ENCODE data around the gene COL5A1.

COL5A1 gene

DNA sequence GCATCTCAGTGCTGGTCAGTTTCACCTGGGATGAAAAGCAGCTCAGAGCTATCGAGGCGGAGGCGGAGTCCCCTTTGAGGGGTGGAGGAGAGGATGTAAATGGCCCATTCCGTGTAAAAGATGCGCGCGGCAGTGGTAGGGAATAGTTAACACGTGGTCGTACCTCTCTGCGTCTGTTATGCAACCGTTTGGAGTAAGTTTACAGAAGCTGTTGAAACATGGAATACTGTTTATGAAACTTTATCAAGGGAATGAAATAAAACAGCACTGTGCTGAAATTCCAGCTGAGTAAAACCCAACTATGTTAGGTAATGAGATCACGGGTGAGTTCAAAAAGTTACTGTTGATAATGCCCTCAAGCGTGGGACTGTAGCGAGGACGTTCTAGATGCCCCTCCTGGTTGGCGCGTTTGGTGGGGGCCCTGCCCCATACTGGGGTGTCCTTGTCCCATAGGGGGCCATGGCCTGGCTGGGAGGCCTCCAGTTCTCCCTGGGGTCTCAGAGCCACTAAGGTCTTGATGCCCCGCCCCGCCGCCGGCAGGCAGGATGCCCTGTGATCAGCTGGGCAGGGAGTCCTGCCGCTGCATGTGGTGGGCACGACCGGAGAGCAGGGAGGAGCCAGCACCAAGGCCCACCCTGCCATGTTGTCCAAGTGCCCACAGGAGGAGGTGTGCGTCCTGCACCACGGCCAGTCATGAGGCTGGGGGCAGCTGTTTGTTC lies 90.9 kb downstream of the COL5A1 start:
- peaks cover 48% of the 10 kb centered on the region for H3K4me1 ChIP-seq (ENCODE audit: control insufficient read depth, insufficient read depth, low read length)
- H3K4me2 ChIP-seq (ENCODE audit: low read length) = no peak overlapping the region
- no peaks in the 10 kb centered on the region for H3K9me3 ChIP-seq (replicated peaks; ENCODE audit: low read length)
- H3K9ac ChIP-seq (ENCODE audit: low read depth, low read length) = no peak overlapping the region
- no peak overlapping the region for H3K4me3 ChIP-seq (ENCODE audit: low read length)
- peaks cover 79% of the 10 kb centered on the region for H3K36me3 ChIP-seq (ENCODE audit: insufficient read depth, low read length)
- H3K27me3 ChIP-seq (ENCODE audit: control insufficient read depth, insufficient read depth, low read length) = no peaks in the 10 kb centered on the region

DNA sequence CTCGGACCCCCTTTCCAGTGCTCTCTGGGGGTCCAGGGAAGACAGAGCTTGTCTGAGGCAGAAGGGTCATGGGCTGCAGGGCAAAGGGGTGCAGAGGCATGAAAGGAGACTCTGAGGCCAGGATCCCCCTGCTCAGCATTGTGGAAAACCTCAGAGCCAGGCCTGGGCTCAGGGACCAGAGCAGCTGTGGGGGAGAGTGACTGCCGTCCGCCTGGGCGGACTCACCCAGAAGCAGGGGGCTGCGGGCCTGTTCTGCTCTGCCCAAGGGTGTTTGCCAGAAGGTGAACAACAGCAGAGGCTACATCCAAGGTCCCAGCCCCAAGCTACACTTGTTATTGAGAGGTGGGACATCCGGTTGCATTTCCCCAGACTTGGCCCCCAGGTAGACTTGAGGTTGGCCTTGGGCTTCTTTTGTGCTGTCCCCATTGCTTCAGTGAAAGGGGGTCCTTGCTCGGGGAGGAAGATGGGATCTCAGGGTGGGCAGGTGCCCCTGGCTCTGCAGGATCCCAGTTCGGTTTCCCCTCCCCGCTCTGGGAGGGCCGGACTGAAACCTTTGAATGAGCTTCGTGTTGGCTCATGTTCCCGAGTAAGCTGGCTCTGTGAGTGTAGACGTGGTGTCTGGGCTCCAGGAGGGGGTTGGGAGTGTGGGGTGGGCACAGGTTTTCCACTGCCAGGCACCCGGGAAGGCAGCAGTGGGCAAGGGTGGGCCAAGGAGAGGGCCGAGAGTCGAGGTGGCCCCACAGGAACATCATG lies 92.1 kb downstream of the COL5A1 start:
- Histone ChIP-seq H3K4me3 (ENCODE audit: low read length) (no peak overlapping the region), H3K4me2 (ENCODE audit: low read length) (no peak overlapping the region), H3K27me3 (ENCODE audit: control insufficient read depth, insufficient read depth, low read length) (no peaks in the 10 kb centered on the region), H3K9me3 (replicated peaks; ENCODE audit: low read length) (no peaks in the 10 kb centered on the region), H3K4me1 (ENCODE audit: control insufficient read depth, insufficient read depth, low read length) (peaks cover 48% of the 10 kb centered on the region), H3K36me3 (ENCODE audit: insufficient read depth, low read length) (peaks cover 79% of the 10 kb centered on the region), H3K9ac (ENCODE audit: low read depth, low read length) (peak overlapping the region; percentile 9)

DNA sequence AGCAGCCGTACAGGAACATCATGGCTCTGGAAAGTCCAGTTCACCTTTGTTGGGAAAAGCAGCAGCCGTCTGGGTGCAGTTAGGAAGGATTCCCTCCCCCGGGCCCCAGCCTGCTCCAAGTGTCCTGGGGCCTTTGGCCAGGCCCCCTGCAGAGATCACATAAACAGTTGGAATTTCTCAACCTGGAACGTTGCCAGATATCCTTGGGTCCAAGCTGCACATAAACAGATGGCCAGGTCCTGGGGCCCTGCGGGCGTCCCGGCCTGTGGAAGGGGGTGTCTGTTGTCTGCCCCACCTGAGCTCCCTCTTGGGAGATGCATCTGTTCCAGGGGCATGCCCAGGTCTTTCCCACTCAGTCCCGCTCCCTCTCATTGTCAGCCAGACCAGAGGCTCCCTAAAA lies 92.7 kb downstream of the COL5A1 start:
- H3K27me3 ChIP-seq (ENCODE audit: control insufficient read depth, insufficient read depth, low read length) = no peaks in the 10 kb centered on the region
- H3K36me3 ChIP-seq (ENCODE audit: insufficient read depth, low read length) = peaks cover 77% of the 10 kb centered on the region

DNA sequence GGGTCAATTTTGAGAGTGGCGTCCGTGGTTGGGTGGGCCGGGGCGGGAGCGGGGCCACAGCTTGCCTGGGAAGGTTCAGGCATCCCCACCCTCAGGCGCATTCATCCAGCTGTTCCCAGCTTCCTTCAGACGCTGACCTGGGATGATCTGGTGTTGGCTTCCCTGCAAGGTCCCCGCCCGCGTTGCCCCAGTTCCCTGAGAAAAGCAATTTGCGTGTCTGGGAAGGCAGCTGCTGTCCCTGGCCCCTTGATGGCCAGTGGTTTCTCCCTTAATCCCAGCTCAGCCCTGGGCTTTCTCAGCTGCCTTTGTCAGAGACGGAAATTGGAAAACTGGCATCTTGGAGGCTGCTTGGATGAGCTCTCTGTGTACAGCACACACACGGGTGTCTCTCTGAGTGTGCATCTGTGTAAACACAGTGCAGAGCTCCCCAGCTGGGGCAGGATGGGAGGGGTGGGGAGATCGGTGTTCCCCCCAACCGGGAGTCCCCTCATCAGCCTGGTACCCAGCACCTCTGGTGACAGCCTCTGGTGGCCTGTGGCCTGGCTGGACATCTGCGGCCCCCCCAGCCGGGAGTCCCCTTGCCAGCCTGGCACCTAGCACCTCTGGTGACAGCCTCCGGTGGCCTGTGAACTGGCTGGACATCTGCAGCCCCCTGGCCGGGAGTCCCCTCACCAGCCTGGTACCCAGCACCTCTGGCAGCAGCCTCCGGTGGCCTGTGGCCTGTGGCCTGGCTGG lies 94.0 kb downstream of the COL5A1 start:
- peaks cover 81% of the 10 kb centered on the region for H3K36me3 ChIP-seq (ENCODE audit: insufficient read depth, low read length)

More for the DNA sequence above, 92.7 kb downstream of the COL5A1 start:
- Histone ChIP-seq H3K4me1 (ENCODE audit: control insufficient read depth, insufficient read depth, low read length) (peaks cover 46% of the 10 kb centered on the region), H3K9ac (ENCODE audit: low read depth, low read length) (peak overlapping the region; percentile 9), H3K4me3 (ENCODE audit: low read length) (no peak overlapping the region), H3K9me3 (replicated peaks; ENCODE audit: low read length) (no peaks in the 10 kb centered on the region), H3K4me2 (ENCODE audit: low read length) (no peak overlapping the region)

DNA sequence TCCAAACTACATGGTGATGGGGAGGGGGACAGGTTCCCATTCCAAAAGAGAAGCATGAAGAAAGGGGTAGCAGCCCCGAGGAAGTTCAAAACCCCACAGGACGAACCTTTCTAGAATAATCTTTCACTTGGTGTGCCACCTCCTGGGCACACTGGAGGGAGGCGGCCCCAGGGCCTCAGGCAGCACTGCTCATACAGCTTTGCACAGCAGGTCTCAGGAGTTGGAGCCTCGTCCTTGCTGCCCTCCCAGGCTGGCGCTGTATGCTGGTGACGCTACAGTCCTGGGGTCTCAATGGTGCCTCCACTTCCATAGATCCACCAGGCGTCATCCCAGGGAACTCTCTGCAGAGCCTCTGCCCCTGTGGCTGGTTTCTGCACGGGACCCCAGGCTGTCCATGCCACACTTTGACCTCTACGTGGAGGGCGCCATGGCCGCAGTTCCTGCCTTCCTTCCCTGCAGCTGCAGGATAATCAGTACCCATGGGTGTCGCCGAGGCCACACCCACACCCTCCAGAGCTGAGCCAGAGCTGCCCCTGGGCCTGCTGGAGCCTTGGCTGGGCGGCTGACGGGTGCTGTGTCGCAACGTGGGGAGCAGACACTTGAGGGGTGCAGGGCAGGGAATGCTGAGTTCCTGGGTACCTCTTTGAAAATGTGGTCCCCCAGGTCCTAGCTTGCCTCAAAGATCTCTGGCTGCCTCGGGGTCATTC lies 95.3 kb downstream of the COL5A1 start:
- no peaks in the 10 kb centered on the region for H3K9me3 ChIP-seq (replicated peaks; ENCODE audit: low read length)
- H3K9ac ChIP-seq (ENCODE audit: low read depth, low read length) = no peak overlapping the region
- H3K36me3 ChIP-seq (ENCODE audit: insufficient read depth, low read length) = peaks cover 83% of the 10 kb centered on the region
- no peak overlapping the region for H3K4me3 ChIP-seq (ENCODE audit: low read length)
- H3K4me1 ChIP-seq (ENCODE audit: control insufficient read depth, insufficient read depth, low read length) = peaks cover 32% of the 10 kb centered on the region
- no peaks in the 10 kb centered on the region for H3K27me3 ChIP-seq (ENCODE audit: control insufficient read depth, insufficient read depth, low read length)
- H3K4me2 ChIP-seq (ENCODE audit: low read length) = no peak overlapping the region

More for the DNA sequence above, 94.0 kb downstream of the COL5A1 start:
- Histone ChIP-seq H3K9ac (ENCODE audit: low read depth, low read length) (peak overlapping the region; percentile 52), H3K4me2 (ENCODE audit: low read length) (no peak overlapping the region), H3K9me3 (replicated peaks; ENCODE audit: low read length) (no peaks in the 10 kb centered on the region), H3K4me1 (ENCODE audit: control insufficient read depth, insufficient read depth, low read length) (peaks cover 35% of the 10 kb centered on the region), H3K27me3 (ENCODE audit: control insufficient read depth, insufficient read depth, low read length) (no peaks in the 10 kb centered on the region), H3K4me3 (ENCODE audit: low read length) (no peak overlapping the region)

DNA sequence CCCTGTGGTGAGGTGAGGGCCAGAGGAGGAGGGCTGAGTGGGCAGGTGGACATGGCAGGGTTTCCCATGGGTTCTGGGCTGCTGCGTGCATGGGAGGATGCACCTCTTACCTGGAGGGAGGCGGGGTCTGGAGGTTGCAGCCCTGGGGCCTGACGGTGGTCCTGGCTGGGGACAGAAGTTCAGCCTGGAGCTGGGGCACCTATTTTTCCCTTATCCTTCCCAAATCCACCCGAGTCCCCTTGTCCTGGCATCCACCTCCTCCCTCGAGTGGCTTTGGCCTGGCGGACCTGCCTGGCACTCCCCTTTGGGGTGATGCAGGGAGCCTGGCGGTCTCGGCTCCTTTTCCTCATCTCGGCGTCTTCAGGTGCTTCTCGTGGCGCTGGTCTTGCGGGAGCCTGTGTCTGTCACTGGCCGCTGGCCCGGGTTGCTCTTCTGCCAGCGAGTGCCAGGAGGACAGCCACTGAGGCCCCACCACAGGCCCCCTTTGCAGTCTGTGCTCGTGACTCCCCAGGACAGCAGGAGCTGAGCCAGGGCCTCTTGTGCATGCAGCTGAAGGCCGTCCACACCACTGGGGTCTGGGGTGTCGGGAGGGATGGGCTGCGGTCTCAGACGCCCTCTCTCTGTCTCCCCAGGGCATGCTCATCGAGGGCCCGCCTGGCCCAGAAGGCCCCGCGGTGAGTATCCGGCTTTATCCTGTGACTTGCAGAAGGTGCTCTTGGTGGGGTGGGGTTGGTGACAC lies 96.4 kb downstream of the COL5A1 start:
- Histone ChIP-seq H3K4me2 (ENCODE audit: low read length) (no peak overlapping the region), H3K36me3 (ENCODE audit: insufficient read depth, low read length) (peaks cover 83% of the 10 kb centered on the region), H3K9me3 (replicated peaks; ENCODE audit: low read length) (no peaks in the 10 kb centered on the region), H3K4me1 (ENCODE audit: control insufficient read depth, insufficient read depth, low read length) (peaks cover 32% of the 10 kb centered on the region), H3K4me3 (ENCODE audit: low read length) (no peak overlapping the region), H3K27me3 (ENCODE audit: control insufficient read depth, insufficient read depth, low read length) (no peaks in the 10 kb centered on the region), H3K9ac (ENCODE audit: low read depth, low read length) (no peak overlapping the region)

DNA sequence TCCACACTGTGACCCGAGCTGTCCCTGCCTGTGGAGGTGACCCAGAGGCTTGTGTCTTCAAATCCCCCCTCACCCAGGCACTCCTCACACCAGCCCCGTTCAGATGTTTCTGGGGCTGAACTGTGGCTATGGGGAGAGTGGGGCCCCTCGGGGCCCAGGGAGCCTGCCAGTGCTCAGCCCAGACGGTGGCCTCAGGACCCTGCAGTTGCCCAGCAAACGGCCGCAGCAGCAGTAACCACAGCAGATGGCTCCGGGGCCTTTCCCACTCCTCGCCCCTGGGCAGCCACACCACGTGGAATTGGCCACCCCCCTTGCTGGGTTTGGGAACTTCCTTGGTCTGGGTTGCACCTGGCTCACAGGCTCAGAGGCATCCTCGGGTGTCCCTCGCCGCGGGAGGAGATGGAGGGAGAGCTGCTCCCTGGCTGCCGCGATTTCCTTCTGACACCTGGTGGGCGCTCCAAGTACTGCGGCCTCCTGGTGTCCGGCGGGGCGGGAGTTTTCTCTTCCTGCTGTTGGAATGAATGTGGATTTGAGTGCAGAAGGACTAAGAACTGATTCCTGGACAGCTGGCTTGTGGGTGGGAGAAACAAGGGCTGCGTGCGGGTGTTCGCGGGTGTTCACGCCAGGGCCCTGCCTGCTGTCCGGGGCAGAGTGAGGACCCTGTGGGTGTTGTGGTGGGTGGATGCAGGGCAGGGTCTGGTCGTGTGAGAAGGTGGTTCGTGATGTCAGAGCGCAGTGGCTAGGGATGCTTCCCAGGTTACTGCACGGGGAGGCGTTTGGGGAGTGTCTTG lies 97.5 kb downstream of the COL5A1 start:
- Histone ChIP-seq H3K4me2 (ENCODE audit: low read length) (no peak overlapping the region), H3K36me3 (ENCODE audit: insufficient read depth, low read length) (peaks cover 82% of the 10 kb centered on the region), H3K4me1 (ENCODE audit: control insufficient read depth, insufficient read depth, low read length) (peaks cover 21% of the 10 kb centered on the region), H3K27me3 (ENCODE audit: control insufficient read depth, insufficient read depth, low read length) (no peaks in the 10 kb centered on the region), H3K9me3 (replicated peaks; ENCODE audit: low read length) (no peaks in the 10 kb centered on the region), H3K4me3 (ENCODE audit: low read length) (no peak overlapping the region), H3K9ac (ENCODE audit: low read depth, low read length) (no peak overlapping the region)

DNA sequence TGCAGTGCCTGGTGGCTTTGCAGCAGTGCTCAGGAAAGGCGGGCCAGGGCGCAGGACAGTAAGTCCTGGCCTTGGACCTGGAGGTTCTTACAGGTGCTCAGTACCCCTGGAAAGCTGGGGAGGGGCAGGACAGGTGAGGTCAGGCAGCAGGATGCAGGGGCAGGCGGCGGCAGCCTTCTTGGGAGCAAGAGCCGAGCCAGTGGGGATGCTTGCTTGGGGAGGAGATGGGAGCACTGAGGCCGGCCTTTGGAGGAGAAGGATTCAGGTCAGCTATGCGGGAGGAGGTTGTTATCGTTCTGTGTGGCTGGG lies 98.0 kb downstream of the COL5A1 start:
- Histone ChIP-seq H3K36me3 (ENCODE audit: insufficient read depth, low read length) (peaks cover 83% of the 10 kb centered on the region), H3K9ac (ENCODE audit: low read depth, low read length) (no peak overlapping the region), H3K9me3 (replicated peaks; ENCODE audit: low read length) (no peaks in the 10 kb centered on the region), H3K4me1 (ENCODE audit: control insufficient read depth, insufficient read depth, low read length) (peaks cover 16% of the 10 kb centered on the region), H3K4me3 (ENCODE audit: low read length) (no peak overlapping the region), H3K4me2 (ENCODE audit: low read length) (no peak overlapping the region), H3K27me3 (ENCODE audit: control insufficient read depth, insufficient read depth, low read length) (no peaks in the 10 kb centered on the region)

DNA sequence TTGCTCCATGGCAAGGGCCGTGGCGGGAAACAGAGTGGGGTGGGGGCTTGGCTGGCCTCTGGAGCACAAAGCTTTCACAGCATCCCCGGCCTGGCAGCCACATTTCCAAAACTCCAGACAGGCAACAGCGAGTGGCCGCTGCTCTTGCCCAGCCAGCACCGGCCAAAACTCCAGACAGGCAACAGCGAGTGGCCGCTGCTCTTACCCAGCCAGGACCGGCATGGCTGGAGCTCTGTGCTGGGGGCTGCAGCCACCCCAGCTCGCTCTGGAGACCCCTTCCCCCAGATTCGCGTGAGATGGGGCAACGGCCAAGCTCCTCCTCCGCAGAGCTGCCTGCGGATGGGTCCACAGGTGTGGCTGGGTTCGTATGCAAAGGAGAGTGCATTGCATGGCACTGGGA lies 98.5 kb downstream of the COL5A1 start:
- H3K4me2 ChIP-seq (ENCODE audit: low read length) = no peak overlapping the region
- H3K36me3 ChIP-seq (ENCODE audit: insufficient read depth, low read length) = peaks cover 86% of the 10 kb centered on the region
- H3K9me3 ChIP-seq (replicated peaks; ENCODE audit: low read length) = no peaks in the 10 kb centered on the region
- H3K4me3 ChIP-seq (ENCODE audit: low read length) = no peak overlapping the region
- H3K4me1 ChIP-seq (ENCODE audit: control insufficient read depth, insufficient read depth, low read length) = peaks cover 11% of the 10 kb centered on the region
- H3K27me3 ChIP-seq (ENCODE audit: control insufficient read depth, insufficient read depth, low read length) = no peaks in the 10 kb centered on the region
- H3K9ac ChIP-seq (ENCODE audit: low read depth, low read length) = no peak overlapping the region

DNA sequence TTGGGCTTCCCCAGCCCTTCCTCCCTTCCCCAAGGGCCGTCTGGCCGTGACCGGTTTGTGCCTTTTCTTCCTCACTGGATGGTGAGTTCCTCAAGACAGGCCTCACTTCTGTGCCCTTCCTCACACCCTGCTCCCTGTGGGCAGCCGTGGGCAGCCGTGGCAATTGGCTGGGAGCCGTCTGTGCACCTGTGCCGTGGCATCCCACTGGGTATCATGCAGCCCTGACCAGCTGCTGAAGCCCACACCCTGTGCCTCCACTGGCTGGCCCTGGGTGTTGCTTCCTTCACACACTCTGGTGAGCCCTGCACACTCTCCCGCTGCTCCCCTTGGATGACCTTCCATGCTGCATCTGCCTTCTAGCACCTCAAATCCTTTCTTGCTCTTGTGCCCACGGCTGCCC lies 100.2 kb downstream of the COL5A1 start:
- H3K36me3 ChIP-seq (ENCODE audit: insufficient read depth, low read length) = peaks cover 95% of the 10 kb centered on the region

More for the DNA sequence above, 100.2 kb downstream of the COL5A1 start:
- no peak overlapping the region for H3K4me2 ChIP-seq (ENCODE audit: low read length)
- H3K4me3 ChIP-seq (ENCODE audit: low read length) = no peak overlapping the region
- H3K9me3 ChIP-seq (replicated peaks; ENCODE audit: low read length) = no peaks in the 10 kb centered on the region
- no peaks in the 10 kb centered on the region for H3K27me3 ChIP-seq (ENCODE audit: control insufficient read depth, insufficient read depth, low read length)
- H3K9ac ChIP-seq (ENCODE audit: low read depth, low read length) = no peak overlapping the region
- H3K4me1 ChIP-seq (ENCODE audit: control insufficient read depth, insufficient read depth, low read length) = no peaks in the 10 kb centered on the region

Data from skeletal muscle satellite cell (primary cell).